ENCODE data around the gene WWOX.

Gene WWOX

GRCh38 chr16:79136955-79137354 is 1037.5 kb downstream of the WWOX start:
- no peak for DNase-seq

- no peak for DNase-seq
These were observed 1038.0 kb downstream of the WWOX start for GRCh38 chr16:79137426-79137939.

- DNase-seq: no peak
These were observed 1040.3 kb downstream of the WWOX start for GRCh38 chr16:79139799-79140198.

- no peak for DNase-seq
These were observed 1043.6 kb downstream of the WWOX start for GRCh38 chr16:79143026-79143425.

- no peak for DNase-seq
These were observed 1050.7 kb downstream of the WWOX start for GRCh38 chr16:79150151-79150550.

- no peak for DNase-seq
These were observed 1051.3 kb downstream of the WWOX start for GRCh38 chr16:79150632-79151310.

- DNase-seq: no peak
These were observed 1054.6 kb downstream of the WWOX start for GRCh38 chr16:79154086-79154485.

- DNase-seq: no peak
These were observed 1056.0 kb downstream of the WWOX start for GRCh38 chr16:79155471-79155870.

GRCh38 chr16:79155904-79156303 is 1056.5 kb downstream of the WWOX start:
- no peak for DNase-seq

GRCh38 chr16:79156761-79157160 is 1057.3 kb downstream of the WWOX start:
- no peak for DNase-seq

- no peak for DNase-seq
These were observed 1058.9 kb downstream of the WWOX start for GRCh38 chr16:79158337-79158736.

GRCh38 chr16:79159261-79160049 is 1060.0 kb downstream of the WWOX start:
- DNase-seq: no peak

- DNase-seq: no peak
These were observed 1063.5 kb downstream of the WWOX start for GRCh38 chr16:79162977-79163376.

- DNase-seq: no peak
These were observed 1064.4 kb downstream of the WWOX start for GRCh38 chr16:79163691-79164387.

- no peak for DNase-seq
These were observed 1065.0 kb downstream of the WWOX start for GRCh38 chr16:79164388-79164995.

- no peak for DNase-seq
These were observed 1065.6 kb downstream of the WWOX start for GRCh38 chr16:79165079-79165478.

- DNase-seq: no peak
These were observed 1066.1 kb downstream of the WWOX start for GRCh38 chr16:79165506-79165905.

GRCh38 chr16:79167893-79168292 is 1068.4 kb downstream of the WWOX start:
- DNase-seq: no peak

- DNase-seq: no peak
These were observed 1068.9 kb downstream of the WWOX start for GRCh38 chr16:79168321-79168720.

GRCh38 chr16:79169239-79169638 is 1069.8 kb downstream of the WWOX start:
- no peak for DNase-seq

GRCh38 chr16:79170555-79171246 is 1071.2 kb downstream of the WWOX start:
- DNase-seq: no peak

GRCh38 chr16:79171504-79171903 is 1072.0 kb downstream of the WWOX start:
- no peak for DNase-seq
